HCT116 (cell line): ENCODE measurements around the gene ACTA2. TPM values are rescaled to one million over a fixed set of nuclear protein-coding genes. Genes with fewer than 3 reads are reported as not detected.

ENCODE experiments used
- ATAC-seq: fragments of 200-7000 bp; cut with Tn5 transposase; 2 replicates; pipeline ENCODE4 v1.9.1; 2020; ENCODE audit warnings: mild to moderate bottlenecking, moderate library complexity
- BruUV-seq: library from RNA; stranded (reverse); fragments of 400-500 nt; replicated peaks from 2 replicates; lab custom pipeline; 2021; lab: Mats Ljungman, UMichigan
- CTCF ChIA-PET: fragments of 300-600 bp; sonication (Branson Sonifier 250); formaldehyde crosslinking; loops from one replicate; lab custom pipeline; 2021; ENCODE audit warnings: antibody characterized with exemption; lab: Charles Lee
- POLR2A ChIA-PET: fragments of 300-600, 350-600 bp; sonication (Branson Sonifier 250); formaldehyde crosslinking; loops from one replicate; lab custom pipeline; 2021; ENCODE audit warnings: antibody characterized with exemption; lab: Charles Lee
- RAD21 ChIA-PET, 2 experiments: fragments of 300-600 bp; sonication (Branson Sonifier 250); formaldehyde crosslinking; loops; one replicate each; lab custom pipeline; 2023; ENCODE audit warnings: low total read pairs in 2 of 2; ENCODE audit not compliant: uncharacterized antibody in 2 of 2, unreplicated experiment in 2 of 2, low non-redundant PET in 1 of 2; lab: Charles Lee
- DNase-seq: peaks from one replicate; pipeline ENCODE4 v3.0.0-alpha.2; 2010; ENCODE audit warnings: low read depth, low spot score
- H2AFZ ChIP-seq: fragments of 200-600 bp; shearing (Covaris generic), sonication (generic); 2 replicates; pipeline ENCODE4 v1.6.1; 2017; ENCODE audit warnings: low read depth, mixed run types, mixed read lengths, antibody characterized with exemption, low read length; ENCODE audit not compliant: poor library complexity, severe bottlenecking
- H3K27ac ChIP-seq: 2 replicates; pipeline ENCODE4 v1.5.1; 2012; ENCODE audit warnings: low read depth, low read length
- H3K27me3 ChIP-seq: fragments of 200-600 bp; sonication (generic); 2 replicates; pipeline ENCODE4 v1.6.1; 2016; ENCODE audit warnings: mixed run types, low read length, mixed read lengths; ENCODE audit not compliant: insufficient read depth
- H3K36me3 ChIP-seq, 2 experiments: fragments of 200-500 bp in 1 of 2; fragments of 200-600 bp in 1 of 2; sonication (Bioruptor generic) in 1 of 2; sonication (generic) in 1 of 2; 2 replicates each; pipeline versions ENCODE4 v1.5.1 to v1.6.1; 2014 to 2016; ENCODE audit warnings: low read length in 2 of 2, inconsistent platforms in 1 of 2, mixed read lengths in 1 of 2, mixed run types in 1 of 2; ENCODE audit not compliant: insufficient read depth in 2 of 2, control insufficient read depth in 1 of 2
- H3K4me1 ChIP-seq, 2 experiments: fragments of 200-600 bp in 1 of 2; sonication (generic) in 1 of 2; 2 replicates each; pipeline versions ENCODE4 v1.5.1 to v1.6.1; 2012 to 2017; ENCODE audit warnings: low read length in 2 of 2, inconsistent platforms in 1 of 2, mild to moderate bottlenecking in 1 of 2, mixed read lengths in 1 of 2, mixed run types in 1 of 2, moderate library complexity in 1 of 2; ENCODE audit not compliant: insufficient read depth in 2 of 2, control insufficient read depth in 1 of 2
- H3K4me2 ChIP-seq: fragments of 200-600 bp; sonication (generic); 2 replicates; pipeline ENCODE4 v1.6.1; 2017; ENCODE audit warnings: mixed run types, low read length, mixed read lengths
- H3K4me3 ChIP-seq, 2 experiments: fragments of 200-600 bp in 1 of 2; sonication (generic) in 1 of 2; replicated peaks in 1 of 2; 2 replicates each; pipeline ENCODE4 v1.5.1; 2011 to 2016; ENCODE audit warnings: low read length in 2 of 2, control low read depth in 1 of 2, low read depth in 1 of 2, mild to moderate bottlenecking in 1 of 2, mixed read lengths in 1 of 2, mixed run types in 1 of 2
- H3K79me2 ChIP-seq: fragments of 200-600 bp; sonication (generic); 2 replicates; pipeline ENCODE4 v1.6.1; 2017; ENCODE audit warnings: mild to moderate bottlenecking, mixed run types, low read length, moderate library complexity, mixed read lengths; ENCODE audit not compliant: insufficient read depth
- H3K9ac ChIP-seq: fragments of 200-600 bp; sonication (generic); 2 replicates; pipeline ENCODE4 v1.6.1; 2016; ENCODE audit warnings: low read length, mixed read lengths
- H3K9me2 ChIP-seq: fragments of 200-600 bp; sonication (generic), shearing (Covaris generic); 2 replicates; pipeline ENCODE4 v1.6.1; 2017; ENCODE audit warnings: mixed run types, mild to moderate bottlenecking, moderate library complexity; ENCODE audit not compliant: insufficient read depth
- H3K9me3 ChIP-seq, 2 experiments: fragments of 200-500 bp in 1 of 2; fragments of 200-600 bp in 1 of 2; sonication (Bioruptor generic) in 1 of 2; sonication (generic) in 1 of 2; 2 replicates each; pipeline ENCODE4 v1.6.1; 2014 to 2017; ENCODE audit warnings: low read length in 2 of 2, mixed read lengths in 2 of 2, inconsistent platforms in 1 of 2, low read depth in 1 of 2, mild to moderate bottlenecking in 1 of 2, mixed run types in 1 of 2, moderate library complexity in 1 of 2; ENCODE audit not compliant: control insufficient read depth in 1 of 2, insufficient read depth in 1 of 2
- H4K20me1 ChIP-seq: fragments of 200-600 bp; sonication (generic), shearing (Covaris generic); 2 replicates; pipeline ENCODE4 v1.6.1; 2017; ENCODE audit warnings: mixed run types, mild to moderate bottlenecking, moderate library complexity; ENCODE audit not compliant: insufficient read depth
- CTCF ChIP-seq, 3 experiments: fragments of 200-600 bp in 1 of 3; sonication (generic) in 1 of 3; IDR thresholded peaks in 2 of 3; conservative IDR thresholded peaks in 1 of 3; 2 replicates each; pipeline ENCODE4 v1.5.1; 2012 to 2017; ENCODE audit warnings: low read depth in 2 of 3, low read length in 2 of 3, antibody characterized with exemption in 1 of 3, borderline replicate concordance in 1 of 3, control low read depth in 1 of 3, mild to moderate bottlenecking in 1 of 3, mixed read lengths in 1 of 3, mixed run types in 1 of 3, moderate library complexity in 1 of 3; ENCODE audit not compliant: insufficient read depth in 1 of 3
- EGR1 ChIP-seq: IDR thresholded peaks from 2 replicates; pipeline ENCODE4 v1.6.1; 2012; ENCODE audit warnings: low read depth
- ELF1 ChIP-seq: IDR thresholded peaks from 2 replicates; pipeline ENCODE4 v1.6.1; 2012; ENCODE audit warnings: low read depth, borderline replicate concordance
- EZH2phosphoT487 ChIP-seq: fragments of 200-600 bp; IDR thresholded peaks from 2 replicates; pipeline ENCODE4 v1.6.1; 2018; ENCODE audit warnings: antibody characterized with exemption, borderline replicate concordance
- FOSL1 ChIP-seq: IDR thresholded peaks from 2 replicates; pipeline ENCODE4 v1.6.1; 2012; ENCODE audit warnings: low read depth
- JUND ChIP-seq: IDR thresholded peaks from 2 replicates; pipeline ENCODE4 v1.6.1; 2012
- POLR2A ChIP-seq: IDR thresholded peaks from 2 replicates; pipeline ENCODE4 v1.7.0; 2011; ENCODE audit warnings: borderline replicate concordance; ENCODE audit not compliant: insufficient read depth, insufficient read length; ENCODE audit errors: extremely low read depth
- RAD21 ChIP-seq: IDR thresholded peaks from 2 replicates; pipeline ENCODE4 v1.6.1; 2012; ENCODE audit warnings: low read depth, mild to moderate bottlenecking
- SP1 ChIP-seq: IDR thresholded peaks from 2 replicates; pipeline ENCODE4 v1.6.1; 2012; ENCODE audit warnings: low read depth
- SRF ChIP-seq: IDR thresholded peaks from 2 replicates; pipeline ENCODE4 v1.6.1; 2012; ENCODE audit warnings: low read depth
- TCF7L2 ChIP-seq: IDR thresholded peaks from 2 replicates; pipeline ENCODE4 v1.7.0; 2011; ENCODE audit warnings: borderline replicate concordance, inconsistent platforms; ENCODE audit not compliant: insufficient read depth, insufficient read length; ENCODE audit errors: extremely low read depth
- intact Hi-C: fragments of 100-400 bp; cut with micrococcal nuclease; formaldehyde crosslinking; loops from 2 replicates; pipeline ENCODE4 v1.10.0; 2022
- total RNA-seq: library from RNA; stranded (reverse); gene quantifications from one replicate; pipeline ENCODE4 v1.2.1, GENCODE V29; 2021; ENCODE audit not compliant: unreplicated experiment
- TF ChIP-seq, protein P1 (sequence below): IDR thresholded peaks from 2 replicates; pipeline ENCODE4 v1.6.1; 2012

Gene ACTA2
- total RNA-seq, 1 experiment from 2014 or later: 9.4 TPM

DNA sequence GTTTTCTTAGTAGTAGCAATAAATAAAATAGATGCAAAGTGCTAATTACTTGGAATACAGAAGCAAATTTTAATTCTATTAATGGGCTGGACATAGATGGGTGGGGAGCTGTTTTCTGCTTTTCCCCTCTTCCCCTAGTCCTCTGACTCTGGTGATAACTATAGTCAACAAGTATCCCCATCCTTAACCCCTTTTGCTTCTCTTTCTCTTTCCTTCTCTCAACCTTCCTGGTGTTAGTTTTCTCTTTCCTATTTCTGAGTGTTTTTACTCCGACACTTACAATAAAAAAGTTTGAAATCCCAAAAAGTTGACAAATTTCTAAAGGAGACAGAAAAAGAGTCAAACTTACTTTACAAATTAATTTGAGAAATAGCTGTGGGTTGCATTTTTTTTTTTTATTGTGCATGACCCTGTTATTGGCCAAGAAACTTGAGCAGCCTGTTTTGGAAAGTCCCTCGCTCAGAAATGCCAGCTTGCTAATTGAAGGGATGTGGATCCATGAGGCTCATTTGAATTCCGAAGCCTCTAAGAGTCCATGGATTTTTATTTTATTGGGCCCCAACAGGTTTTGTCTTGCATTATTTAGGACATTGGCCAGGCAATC lies 40.5 kb upstream of the ACTA2 start:
- TF ChIP-seq RAD21 (no peak), FOSL1 (no peak), POLR2A (no peak), SP1 (no peak), SRF (no peak), CTCF (IDR thresholded peaks at IDR 0.05 in 2 of 3, conservative IDR thresholded peaks at IDR 0.05 in 1 of 3; ENCODE audit: borderline replicate concordance in 1 of 3, insufficient read depth in 1 of 3, low read depth in 2 of 3, low read length in 2 of 3) (no peak), EZH2phosphoT487 (no peak), ELF1 (no peak), JUND (no peak), EGR1 (no peak), TCF7L2 (no peak)
- TF ChIP-seq, protein P1, sequence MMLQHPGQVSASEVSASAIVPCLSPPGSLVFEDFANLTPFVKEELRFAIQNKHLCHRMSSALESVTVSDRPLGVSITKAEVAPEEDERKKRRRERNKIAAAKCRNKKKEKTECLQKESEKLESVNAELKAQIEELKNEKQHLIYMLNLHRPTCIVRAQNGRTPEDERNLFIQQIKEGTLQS: no peak
- Histone ChIP-seq H3K4me1 (peaks cover 0 to 29% of the 10 kb centered on the region in 2 experiments; a peak in 3 of 4 replicates), H3K9ac (no peak overlapping the region), H3K9me3 (no peaks in the 10 kb centered on the region), H3K4me3 (no peak overlapping the region), H3K9me2 (no peaks in the 10 kb centered on the region), H3K27me3 (no peaks in the 10 kb centered on the region), H3K36me3 (no peaks in the 10 kb centered on the region), H2AFZ (no peak overlapping the region), H3K4me2 (no peak overlapping the region), H3K79me2 (no peaks in the 10 kb centered on the region), H4K20me1 (no peaks in the 10 kb centered on the region), H3K27ac (no peak overlapping the region)
- BruUV-seq: no TSS peak
- ATAC-seq (no peak), DNase-seq (no peak)
- POLR2A ChIA-PET: no interaction called here
- CTCF ChIA-PET: interaction anchor here (1.0 to 1.5 kb wide), 4 partner anchors 11 to 157 kb away, joined by 3 to 5 read pairs (median 3); no protein-coding TSS in a partner anchor
- RAD21 ChIA-PET: no interaction called here
- intact Hi-C loops: no loop called here
